Measurements from ENCODE around the gene LAYN.

DNA sequence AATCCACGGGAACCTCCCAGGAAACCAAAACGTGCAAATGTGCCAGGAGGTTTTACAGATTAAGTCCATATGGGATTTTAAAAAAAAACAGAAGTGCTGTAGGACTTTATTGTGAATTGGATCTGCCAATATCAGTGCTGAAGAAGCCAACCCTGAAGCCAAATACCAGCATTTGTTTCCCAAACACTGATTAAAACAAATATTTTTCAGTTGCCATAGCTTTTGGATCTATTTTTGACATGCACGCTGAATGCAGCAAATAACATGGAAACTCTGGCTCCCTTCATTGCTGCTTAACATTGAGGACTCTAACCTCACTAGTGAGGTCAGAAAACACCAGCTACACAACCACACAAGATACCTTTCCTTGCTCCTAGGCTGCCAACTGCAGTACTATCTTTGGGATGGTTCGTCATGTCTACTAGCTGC, 33.3 kb downstream of the LAYN start:
- TF ChIP-seq, protein P1, sequence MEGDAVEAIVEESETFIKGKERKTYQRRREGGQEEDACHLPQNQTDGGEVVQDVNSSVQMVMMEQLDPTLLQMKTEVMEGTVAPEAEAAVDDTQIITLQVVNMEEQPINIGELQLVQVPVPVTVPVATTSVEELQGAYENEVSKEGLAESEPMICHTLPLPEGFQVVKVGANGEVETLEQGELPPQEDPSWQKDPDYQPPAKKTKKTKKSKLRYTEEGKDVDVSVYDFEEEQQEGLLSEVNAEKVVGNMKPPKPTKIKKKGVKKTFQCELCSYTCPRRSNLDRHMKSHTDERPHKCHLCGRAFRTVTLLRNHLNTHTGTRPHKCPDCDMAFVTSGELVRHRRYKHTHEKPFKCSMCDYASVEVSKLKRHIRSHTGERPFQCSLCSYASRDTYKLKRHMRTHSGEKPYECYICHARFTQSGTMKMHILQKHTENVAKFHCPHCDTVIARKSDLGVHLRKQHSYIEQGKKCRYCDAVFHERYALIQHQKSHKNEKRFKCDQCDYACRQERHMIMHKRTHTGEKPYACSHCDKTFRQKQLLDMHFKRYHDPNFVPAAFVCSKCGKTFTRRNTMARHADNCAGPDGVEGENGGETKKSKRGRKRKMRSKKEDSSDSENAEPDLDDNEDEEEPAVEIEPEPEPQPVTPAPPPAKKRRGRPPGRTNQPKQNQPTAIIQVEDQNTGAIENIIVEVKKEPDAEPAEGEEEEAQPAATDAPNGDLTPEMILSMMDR (IDR thresholded peaks at IDR 0.05) = no peak
- no peak for TF ChIP-seq POLR2A (IDR thresholded peaks at IDR 0.05)
